GM12873 (cell line): Measurements from ENCODE around the gene AP2A1.

Experiments used
- CTCF ChIP-seq: IDR thresholded peaks from 2 replicates; pipeline ENCODE4 v1.5.1; 2012; ENCODE audit warnings: low read depth, mild to moderate bottlenecking, moderate library complexity, low read length, control low read depth; ENCODE audit not compliant: insufficient read depth; ENCODE audit errors: missing control alignments

Gene AP2A1

DNA sequence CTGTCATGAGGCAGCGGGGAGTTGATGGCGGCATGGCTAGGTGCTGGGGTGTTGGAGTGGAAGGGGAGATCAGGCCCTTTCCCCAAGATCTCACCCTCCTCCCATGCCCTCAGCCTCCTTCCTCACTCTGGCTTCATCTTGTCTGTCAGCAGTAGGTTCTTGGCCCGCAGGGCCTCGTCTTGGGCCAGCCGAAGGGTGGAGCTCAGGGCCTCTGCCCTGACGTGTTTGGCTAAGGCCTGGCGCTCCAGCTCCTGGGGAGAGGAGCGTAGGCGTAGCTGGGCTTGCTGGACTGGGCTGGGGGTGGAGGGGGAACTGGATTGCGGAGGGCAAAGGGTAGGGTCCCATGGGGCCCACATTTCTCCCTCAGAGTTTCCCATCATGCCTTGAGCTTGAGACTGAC lies 26.9 kb upstream of the AP2A1 start:
- TF ChIP-seq CTCF = no peak

GRCh38 chr19:49741210-49741844 lies 25.5 kb upstream of the AP2A1 start:
- no peak for TF ChIP-seq CTCF

GRCh38 chr19:49744946-49745381 lies 21.8 kb upstream of the AP2A1 start:
- TF ChIP-seq CTCF = no peak

GRCh38 chr19:49746206-49746958 lies 20.4 kb upstream of the AP2A1 start:
- no peak for TF ChIP-seq CTCF

GRCh38 chr19:49749055-49749716 lies 17.6 kb upstream of the AP2A1 start:
- no peak for TF ChIP-seq CTCF

- TF ChIP-seq CTCF = no peak
Observed at GRCh38 chr19:49749771-49750170, 17.0 kb upstream of the AP2A1 start.

DNA sequence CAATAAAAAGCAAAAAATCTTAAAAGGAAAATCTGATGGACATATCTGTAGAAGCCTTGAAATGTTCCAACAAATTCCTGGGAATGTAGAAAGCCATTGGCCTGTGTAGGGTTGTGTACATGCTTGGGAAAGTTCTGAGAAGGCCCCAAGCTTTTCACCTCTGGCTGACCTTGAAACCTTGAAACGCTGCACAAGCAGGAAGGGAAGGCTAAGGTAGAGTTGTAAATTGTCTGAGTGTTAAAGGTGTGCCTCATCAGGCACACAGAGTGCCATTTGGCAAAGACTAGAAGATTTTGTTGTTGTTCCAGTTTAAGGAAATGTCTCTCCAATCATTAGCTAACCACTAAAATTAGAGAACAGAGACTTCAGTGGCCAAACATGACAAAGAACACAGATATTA lies 14.1 kb upstream of the AP2A1 start:
- no peak for TF ChIP-seq CTCF
